Breast epithelium (tissue), 3 donors: ENCODE data around the gene IRF3. TPM values are rescaled to one million over a fixed set of nuclear protein-coding genes. Genes with fewer than 3 reads are reported as not detected.

ENCODE experiments used
- total RNA-seq, 3 donors: library from RNA; depleted of rRNA; stranded (reverse); fragments of >200 nt; gene quantifications; one replicate each; pipeline ENCODE4 v1.1.0, GENCODE V29; 2016

Gene IRF3
- total RNA-seq, 3 donors from 2014 or later: 39.7 to 100 (median 52.4) TPM

Other genes starting within 250 kb of the IRF3 start
- not detected for gene PTH2, start 242.4 kb downstream of the IRF3 start, total RNA-seq
- gene GFY, start 240.5 kb downstream of the IRF3 start, total RNA-seq: not detected
- 1 to 10 TPM in 1 of 3 donors, under 1 TPM in 2; 0.44 to 4.3 (median 0.98) TPM for gene SLC17A7, start 224.3 kb downstream of the IRF3 start, total RNA-seq
- gene PIH1D1, start 214.0 kb downstream of the IRF3 start, total RNA-seq: 100 to 1,000 TPM in 2 of 3 donors, 10 to 100 TPM in 1; 94.4 to 121 (median 106) TPM
- gene ALDH16A1, start 212.6 kb downstream of the IRF3 start, total RNA-seq: 10 to 100 TPM; 20.6 to 34.4 (median 32.2) TPM
- gene FLT3LG, start 191.6 kb downstream of the IRF3 start, total RNA-seq: 1 to 10 TPM; 4.3 to 7.0 (median 4.6) TPM
- gene RPL13A, start 178.2 kb downstream of the IRF3 start, total RNA-seq: 1,000 to 10,000 TPM; 3,591 to 5,468 (median 4,346) TPM
- 1,000 to 10,000 TPM; 5,709 to 7,550 (median 5,876) TPM for gene RPS11, start 169.4 kb downstream of the IRF3 start, total RNA-seq
- gene FCGRT, start 153.2 kb downstream of the IRF3 start, total RNA-seq: 100 to 1,000 TPM; 164 to 389 (median 199) TPM
- 10 to 100 TPM; 17.3 to 40.2 (median 34.7) TPM for gene RCN3, start 137.9 kb downstream of the IRF3 start, total RNA-seq
- gene NOSIP, start 85.3 kb downstream of the IRF3 start, total RNA-seq: 10 to 100 TPM; 54.7 to 60.0 (median 57.4) TPM
- gene PRRG2, start 84.5 kb downstream of the IRF3 start, total RNA-seq: 10 to 100 TPM in 2 of 3 donors, under 1 TPM in 1; 0.32 to 16.1 (median 10.2) TPM
- gene PRR12, start 74.7 kb downstream of the IRF3 start, total RNA-seq: 1 to 10 TPM; 6.2 to 8.8 (median 6.3) TPM
- gene RRAS, start 25.7 kb downstream of the IRF3 start, total RNA-seq: 100 to 1,000 TPM in 1 of 3 donors, 10 to 100 TPM in 2; 34.8 to 114 (median 41.0) TPM
- gene SCAF1, start 23.6 kb downstream of the IRF3 start, total RNA-seq: 10 to 100 TPM in 2 of 3 donors, 1 to 10 TPM in 1; 9.8 to 15.4 (median 10.6) TPM
- gene BCL2L12, start 76 bp upstream of the IRF3 start, total RNA-seq: 10 to 100 TPM in 1 of 3 donors, 1 to 10 TPM in 2; 5.1 to 11.7 (median 8.5) TPM
- gene PRMT1, start 11.4 kb upstream of the IRF3 start, total RNA-seq: 100 to 1,000 TPM; 137 to 227 (median 154) TPM
- 1 to 10 TPM; 1.3 to 2.9 (median 1.4) TPM for gene ADM5, start 23.7 kb upstream of the IRF3 start, total RNA-seq
- gene CPT1C, start 25.3 kb upstream of the IRF3 start, total RNA-seq: 10 to 100 TPM in 1 of 3 donors, 1 to 10 TPM in 1, under 1 TPM in 1; 0.80 to 14.4 (median 2.8) TPM
- gene TSKS, start 97.4 kb upstream of the IRF3 start, total RNA-seq: under 1 TPM in 2 of 3 donors, not detected in 1; 0.33 to 0.96 TPM
- 10 to 100 TPM; 42.1 to 71.0 (median 59.3) TPM for gene AP2A1, start 101.1 kb upstream of the IRF3 start, total RNA-seq
- gene FUZ, start 147.4 kb upstream of the IRF3 start, total RNA-seq: 10 to 100 TPM; 13.0 to 27.4 (median 18.7) TPM
- 10 to 100 TPM; 16.3 to 27.5 (median 20.6) TPM for gene MED25, start 152.4 kb upstream of the IRF3 start, total RNA-seq
- gene PTOV1, start 185.3 kb upstream of the IRF3 start, total RNA-seq: 10 to 100 TPM; 45.1 to 95.0 (median 90.3) TPM
- 10 to 100 TPM; 31.0 to 69.2 (median 57.7) TPM for gene PNKP, start 201.7 kb upstream of the IRF3 start, total RNA-seq
- 10 to 100 TPM; 11.9 to 13.8 (median 12.5) TPM for gene AKT1S1, start 211.5 kb upstream of the IRF3 start, total RNA-seq
- gene TBC1D17, start 211.8 kb upstream of the IRF3 start, total RNA-seq: 10 to 100 TPM; 21.0 to 31.8 (median 30.4) TPM
- 1 to 10 TPM in 1 of 3 donors, under 1 TPM in 2; 0.48 to 2.2 (median 0.66) TPM for gene IL4I1, start 231.0 kb upstream of the IRF3 start, total RNA-seq